NOMO-1 (cell line): ENCODE measurements around the gene IL15RA.
"Not testable (repeated sequence)": the region's sequence is repeated elsewhere in the genome, so short reads cannot be mapped to it uniquely, and the experiment has no call there.

Source experiments
- DNase-seq, 2 experiments: peaks; one replicate each; lab custom pipeline; 2025; ENCODE audit not compliant: unreplicated experiment in 2 of 2; lab: John Stamatoyannopoulos, UW

IL15RA gene

DNA sequence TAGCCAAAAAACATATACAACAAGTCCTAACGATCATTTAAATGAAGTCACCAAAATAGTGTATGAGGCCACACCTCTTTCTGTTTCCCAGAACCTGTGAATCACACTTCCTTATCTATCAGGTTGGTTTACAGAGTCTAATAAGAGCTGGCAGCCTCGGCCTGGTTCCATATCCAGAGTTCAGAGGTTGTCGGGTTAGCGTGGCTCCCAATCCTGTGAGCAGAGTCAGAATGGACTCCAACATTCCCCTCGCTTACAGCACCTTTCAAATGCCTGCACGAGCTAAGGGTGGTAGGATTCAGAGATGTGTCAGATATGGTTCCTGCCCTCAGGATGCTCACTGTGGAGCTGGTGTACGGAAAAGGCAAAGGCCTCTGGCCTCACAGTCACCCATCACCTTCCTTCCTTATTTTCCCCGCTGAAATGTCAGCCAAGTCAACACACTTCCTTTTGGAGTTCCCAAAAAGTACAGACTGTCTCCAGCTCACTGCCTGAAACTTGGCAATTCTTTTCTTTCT is 6.0 kb downstream of the IL15RA start:
- DNase-seq, result no peak

DNA sequence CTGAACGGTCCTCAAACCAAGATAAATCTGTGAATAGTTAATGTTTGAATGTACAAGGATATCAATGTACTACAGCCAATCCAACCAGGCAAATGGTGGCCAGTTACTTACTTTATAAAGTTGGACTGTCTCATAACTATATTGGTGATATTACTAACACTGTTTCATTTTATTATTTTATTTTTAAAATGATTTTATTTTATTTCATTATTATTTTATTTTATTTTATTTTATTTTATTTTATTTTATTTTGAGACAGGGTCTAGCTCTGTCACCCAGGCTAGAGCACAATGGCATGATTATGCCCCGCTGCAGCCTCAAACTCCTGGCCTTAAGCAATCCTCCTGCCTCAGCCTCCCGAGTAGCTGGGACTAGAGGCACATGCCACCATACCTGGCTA is 6.8 kb downstream of the IL15RA start:
- DNase-seq, result no peak

DNA sequence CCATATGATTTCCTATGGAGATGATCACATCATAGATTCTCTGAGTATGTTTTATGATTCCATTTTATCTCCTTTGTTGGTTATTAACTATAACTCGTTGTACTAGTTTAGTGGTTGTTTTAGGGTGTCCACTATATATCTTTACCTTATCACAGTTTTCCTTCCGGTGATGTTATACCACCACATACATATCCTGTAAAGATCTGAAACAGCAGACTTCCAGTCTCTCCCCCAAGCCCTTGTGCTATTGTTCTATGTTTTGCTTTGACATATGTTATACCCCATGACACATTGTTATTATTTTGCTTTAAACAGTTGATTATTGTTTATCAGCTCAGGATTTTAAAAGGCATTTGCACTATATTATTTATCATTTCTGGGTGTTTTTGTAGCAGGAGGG is 7.3 kb downstream of the IL15RA start:
- DNase-seq, result no peak

DNA sequence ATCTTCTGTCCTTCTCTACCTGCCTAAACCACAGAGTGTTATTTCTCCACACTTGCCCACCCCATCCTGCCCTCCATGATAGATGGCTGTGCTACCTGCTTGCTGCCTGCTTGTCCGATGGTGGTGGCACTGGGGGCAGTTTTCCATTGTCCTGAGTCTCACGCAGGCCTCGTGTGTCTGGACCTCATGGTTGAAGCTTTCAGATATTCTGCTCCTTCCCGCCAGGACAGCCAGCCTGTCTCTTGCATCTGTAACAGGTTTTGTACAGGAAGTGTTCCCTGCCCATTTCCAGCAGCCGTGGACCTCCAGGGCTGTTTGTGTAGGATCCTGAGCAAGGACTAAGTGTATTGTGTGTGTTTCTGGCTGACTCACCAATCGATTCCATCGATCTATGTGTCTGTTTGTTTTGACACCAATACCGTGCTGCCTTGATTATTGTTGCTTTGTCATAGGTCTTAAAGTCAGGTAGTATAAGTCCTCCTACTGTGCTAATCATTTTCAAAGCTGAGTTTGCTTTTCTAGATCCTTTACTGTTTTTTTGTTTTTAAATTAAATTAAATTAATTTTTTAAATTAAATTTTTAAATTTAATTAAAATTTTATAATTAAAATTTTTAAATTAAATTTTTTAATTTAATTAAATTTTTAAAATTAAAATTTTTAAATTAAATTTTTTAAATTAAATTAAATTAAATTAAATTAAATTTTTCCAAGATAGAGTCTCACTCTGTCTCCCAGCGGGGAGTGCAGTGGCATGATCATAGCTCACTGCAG is 8.5 kb downstream of the IL15RA start:
- DNase-seq, result no peak

DNA sequence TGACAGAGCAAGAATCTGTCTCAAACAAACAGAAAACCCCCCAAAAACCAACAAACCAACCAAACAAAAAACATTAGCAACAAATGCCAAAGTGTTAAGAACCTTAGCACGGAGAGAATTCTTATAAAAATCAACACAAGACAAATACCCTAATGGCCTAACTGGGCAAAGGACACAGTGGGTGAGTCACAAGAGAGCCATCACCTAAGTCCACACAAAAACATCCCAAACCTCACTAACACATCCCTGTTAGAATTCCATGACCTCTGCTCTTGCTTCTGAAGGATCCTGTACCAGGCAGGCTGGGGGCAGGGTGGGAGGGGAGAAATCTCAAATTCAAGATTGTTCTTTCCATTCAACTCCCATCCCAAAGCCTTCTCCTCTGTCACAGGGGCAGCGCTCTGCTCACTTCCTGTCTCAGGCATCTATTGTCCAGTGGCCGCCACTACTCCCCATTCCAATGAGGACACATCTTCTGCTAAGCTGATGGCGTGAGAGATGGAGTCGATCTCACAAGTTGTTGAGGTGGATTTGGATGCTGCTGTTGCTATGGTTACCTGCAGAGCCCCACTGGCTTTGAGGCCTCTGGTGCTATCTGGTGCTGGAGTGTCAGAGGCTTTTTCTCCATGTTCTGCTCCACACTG is 9.2 kb downstream of the IL15RA start:
- no peak for DNase-seq

DNA sequence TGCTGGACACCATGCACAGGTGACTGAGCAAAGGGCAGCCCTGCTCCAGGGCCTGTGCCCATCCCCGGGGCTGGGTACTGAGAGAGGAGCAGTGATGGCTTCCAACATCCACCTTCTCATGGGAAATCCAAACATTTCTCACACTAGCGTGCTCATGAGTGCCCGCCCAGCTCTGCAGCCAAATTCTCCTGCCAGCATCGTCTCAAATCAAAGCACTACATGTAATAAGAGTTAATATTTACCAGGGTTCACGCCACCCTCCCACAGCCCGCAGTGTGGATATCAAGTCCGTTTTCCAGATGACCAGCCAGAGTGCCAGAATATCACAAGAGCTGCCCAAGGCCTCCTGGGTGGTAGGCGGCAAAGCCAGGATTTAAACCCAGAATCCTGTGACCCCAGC is 12.1 kb downstream of the IL15RA start:
- no peak for DNase-seq

DNA sequence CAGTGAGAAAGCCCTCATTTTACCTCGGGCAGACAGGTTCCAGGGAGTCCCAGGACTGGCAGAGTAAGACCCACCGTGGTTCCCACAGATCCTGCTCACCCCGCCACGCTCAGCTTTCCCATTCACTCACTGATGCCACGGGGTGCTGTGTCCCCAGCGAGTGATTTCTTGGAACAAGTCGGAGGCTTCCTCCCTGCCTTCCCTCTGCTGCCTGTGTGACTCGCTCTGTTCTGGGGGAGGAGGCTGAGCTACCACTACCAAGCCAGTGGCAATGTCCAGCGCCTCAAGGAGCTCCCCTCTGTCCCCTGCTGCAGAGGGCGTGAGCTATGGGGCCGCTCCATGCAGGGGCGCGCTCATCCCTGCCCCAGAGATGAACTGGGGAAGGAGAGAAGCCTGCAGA is 12.6 kb downstream of the IL15RA start:
- no peak for DNase-seq

DNA sequence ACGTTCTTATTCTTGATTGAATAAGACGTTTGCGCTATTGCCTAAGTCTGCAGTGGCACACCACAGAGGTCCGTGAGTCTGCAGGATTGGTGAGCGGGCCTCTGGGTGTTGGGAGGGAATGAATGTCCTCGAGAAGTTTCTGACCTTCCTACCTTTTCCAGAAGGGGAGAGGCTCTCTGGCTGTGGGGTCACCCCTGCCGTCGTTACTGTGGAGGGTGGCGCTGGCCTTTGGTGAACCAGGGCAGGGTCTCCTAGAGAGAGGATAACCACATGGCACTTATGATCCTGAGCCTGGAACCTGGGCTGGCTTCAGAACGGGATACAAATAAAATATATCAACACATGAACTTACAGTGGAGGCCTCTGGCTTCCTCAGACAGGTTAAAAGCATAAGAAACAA is 13.8 kb downstream of the IL15RA start:
- DNase-seq, result no peak

DNA sequence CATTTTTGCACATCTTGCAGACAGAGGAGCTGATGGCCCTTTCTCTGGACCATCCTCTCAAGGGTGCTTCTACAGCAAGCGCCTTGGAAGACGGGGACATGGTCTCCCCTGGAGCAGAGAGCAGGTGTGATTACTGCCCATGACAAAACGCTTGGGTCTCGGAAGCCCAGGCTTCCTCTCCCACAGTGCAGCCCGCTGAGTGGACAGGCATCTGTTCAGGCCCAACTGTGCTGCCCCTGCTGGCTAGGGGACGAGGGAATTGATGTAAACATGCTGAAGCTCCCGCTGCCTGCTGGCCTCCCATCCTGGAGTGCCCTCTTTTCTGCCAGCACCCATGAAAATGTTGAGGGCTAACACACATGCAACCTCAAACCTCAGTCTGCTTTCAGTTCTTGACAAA is 14.3 kb downstream of the IL15RA start:
- no peak for DNase-seq

DNA sequence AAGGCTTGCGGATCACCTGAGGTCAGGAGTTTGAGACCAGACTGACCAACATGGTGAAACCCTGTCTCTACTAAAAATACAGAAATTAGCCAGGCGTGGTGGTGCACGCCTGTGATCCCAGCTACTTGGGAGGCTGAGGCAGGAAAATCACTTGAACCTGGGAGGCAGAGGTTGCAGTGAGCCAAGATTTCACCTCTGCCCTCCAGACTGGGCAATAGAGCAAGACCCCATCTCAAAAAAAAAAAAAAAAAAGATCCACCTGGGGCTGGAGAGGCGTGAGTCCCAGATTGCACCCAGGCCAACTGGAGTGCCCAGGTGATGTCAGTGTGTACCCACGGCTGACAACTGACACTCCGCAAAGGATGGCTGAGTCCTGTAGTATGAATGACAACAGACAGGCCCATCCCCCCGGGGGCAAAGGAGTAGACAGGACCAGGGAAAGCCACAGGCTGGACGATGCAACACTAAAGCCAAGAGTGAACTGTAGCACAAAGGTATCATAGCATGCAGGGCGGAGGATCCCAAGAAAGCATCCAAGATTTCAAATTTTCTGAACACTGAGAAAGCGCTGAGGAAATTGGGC is 14.9 kb downstream of the IL15RA start:
- not testable (repeated sequence) for DNase-seq

DNA sequence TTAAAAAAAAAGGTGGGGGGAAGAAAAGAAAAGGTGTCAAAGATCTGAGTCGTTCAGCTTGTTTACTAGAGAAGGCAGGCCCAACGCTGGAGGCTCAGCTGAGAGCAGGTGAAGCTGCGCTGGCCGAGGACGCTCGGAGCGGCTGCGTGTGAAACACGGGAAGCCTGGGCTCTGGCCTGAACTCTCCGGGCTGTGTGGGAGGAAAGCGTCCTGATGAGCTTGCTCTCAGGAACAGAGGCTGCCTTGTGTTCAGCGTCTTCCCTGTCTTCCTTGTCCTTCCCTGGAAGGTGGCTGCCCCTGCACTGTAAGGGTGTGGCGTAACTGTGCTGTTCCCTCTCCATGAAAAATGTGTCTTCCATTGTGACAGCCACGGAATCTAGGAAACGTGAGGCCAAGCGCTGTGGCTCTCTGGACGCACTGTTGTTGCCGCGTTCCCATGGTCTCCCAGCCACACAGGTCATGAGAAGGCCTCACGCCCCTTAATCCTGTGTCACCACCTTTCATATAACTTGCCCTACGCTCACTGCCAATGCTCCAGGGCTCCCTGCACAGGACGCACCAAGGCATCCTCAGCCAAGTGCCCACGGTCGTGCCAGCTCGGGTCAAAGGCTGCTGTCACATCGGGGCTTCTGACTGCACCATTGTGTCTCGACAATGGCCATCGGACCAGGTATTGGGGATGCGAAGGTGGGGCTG is 15.8 kb downstream of the IL15RA start:
- DNase-seq, result no peak

DNA sequence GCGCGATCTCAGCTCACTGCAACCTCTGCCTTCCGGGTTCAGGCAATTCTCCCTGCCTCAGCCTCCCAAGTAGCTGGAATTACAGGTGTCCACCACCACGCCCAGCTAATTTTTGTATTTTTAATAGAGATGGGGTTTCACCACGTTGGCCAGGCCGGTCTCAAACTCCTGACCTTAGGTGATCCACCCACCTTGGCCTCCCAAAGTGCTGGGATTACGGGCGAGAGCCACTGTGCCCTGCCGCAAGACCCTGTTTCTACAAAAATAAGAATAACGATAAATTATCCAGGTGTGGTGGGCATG is 16.4 kb downstream of the IL15RA start:
- DNase-seq, result not testable (repeated sequence)

DNA sequence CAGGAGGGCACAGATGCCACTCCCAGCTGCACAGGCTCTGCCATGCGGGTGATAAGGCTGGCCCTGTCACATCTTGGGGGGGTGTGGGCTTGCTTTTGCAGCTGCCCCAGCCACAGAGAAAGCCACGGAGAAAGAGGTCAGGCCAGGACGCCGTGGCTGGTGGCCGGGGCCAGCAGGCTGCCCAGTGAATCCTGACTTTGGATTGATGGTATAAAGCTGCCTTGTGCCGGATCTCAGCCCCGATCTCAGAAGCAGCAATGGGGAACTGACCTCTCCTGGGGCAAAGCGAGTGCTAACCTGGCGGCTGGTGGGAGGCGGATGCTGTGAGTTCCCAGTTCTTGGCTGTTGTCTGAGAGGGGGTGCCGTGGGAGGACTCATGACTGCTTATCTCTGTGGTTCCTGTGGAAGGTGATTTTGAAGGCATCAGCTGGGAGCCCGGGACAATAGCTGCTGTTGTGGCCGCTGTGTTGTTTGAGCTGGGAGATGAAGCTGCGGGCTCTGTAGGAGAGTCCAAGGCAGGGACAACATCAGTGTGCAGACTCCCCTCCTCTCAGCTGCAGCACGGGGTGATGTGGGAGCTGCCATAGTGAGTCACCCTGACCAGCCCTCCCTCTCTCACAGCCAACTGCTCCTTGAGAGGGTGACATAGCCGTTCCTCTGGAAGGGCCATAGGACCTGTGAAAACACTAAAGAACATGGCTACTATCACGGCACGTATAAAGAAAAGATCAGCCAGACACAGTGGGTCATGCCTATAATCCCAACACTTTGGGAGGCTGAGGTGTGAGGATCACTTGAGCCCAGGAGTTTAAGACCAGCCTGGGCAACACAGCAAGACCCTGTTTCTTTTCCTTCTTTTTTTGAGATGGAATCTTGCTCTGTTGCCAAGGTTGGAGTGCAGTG is 17.0 kb downstream of the IL15RA start:
- no peak for DNase-seq

DNA sequence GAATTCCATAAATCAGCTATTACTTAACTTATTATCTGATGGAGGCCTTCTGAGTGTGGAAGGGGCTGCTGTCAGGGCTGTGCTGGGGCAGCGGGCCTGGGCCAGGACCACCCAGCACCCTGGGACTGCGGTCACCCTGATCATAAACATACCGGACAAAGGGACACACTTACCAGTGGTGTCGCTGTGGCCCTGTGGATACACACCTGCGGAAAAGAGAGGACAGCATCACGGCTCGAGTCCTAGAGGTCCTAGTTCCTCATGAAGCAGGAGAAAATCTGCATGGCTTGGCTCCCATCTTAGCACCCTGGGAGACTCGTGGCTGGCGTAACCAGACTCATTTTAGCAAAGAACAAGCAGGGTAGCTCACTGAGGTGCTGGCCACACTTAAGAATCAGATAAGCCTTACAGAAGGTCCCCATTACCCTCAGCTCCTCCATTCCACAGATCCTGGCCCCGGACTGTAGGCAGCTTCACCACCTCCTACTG is 17.7 kb downstream of the IL15RA start:
- no peak for DNase-seq

DNA sequence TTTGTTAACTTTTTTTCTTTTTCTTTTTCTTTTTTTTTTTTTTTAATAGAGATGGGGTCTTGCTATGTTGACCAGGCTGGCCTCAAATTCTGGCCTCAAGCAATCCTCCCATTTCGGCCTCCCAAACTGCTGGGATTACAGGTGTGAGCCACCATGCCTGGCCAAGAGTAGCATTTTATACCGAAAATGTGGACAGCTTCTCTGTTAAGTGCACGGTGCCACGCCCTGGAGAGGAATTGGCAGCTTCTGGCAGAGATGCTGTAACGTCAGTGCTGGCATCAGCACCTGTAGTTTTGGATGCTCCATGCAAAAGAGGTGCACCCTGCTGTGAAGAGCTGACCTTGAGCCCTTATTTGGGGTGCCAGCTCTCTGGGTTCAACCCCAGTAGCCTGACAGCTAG is 18.2 kb downstream of the IL15RA start:
- DNase-seq, result no peak

DNA sequence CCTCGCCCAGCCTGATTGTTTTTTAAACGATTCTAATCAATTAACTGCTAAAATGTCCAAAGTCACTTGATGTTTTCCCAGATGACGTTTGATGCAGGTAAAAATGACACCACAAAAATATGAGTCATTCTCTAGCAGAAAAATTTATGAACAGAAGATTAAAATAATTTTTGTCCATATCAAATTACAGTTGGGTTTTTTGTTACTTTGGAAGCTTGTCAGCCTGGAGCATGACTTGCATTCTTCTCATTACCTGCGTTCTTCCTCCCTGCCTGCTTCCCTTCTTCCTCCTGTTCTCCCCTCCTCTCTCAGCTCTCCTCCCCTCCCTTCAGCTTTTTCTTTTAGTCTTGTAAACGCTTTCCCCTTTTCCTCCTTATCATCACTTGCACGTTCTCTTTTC is 18.7 kb downstream of the IL15RA start:
- no peak for DNase-seq

DNA sequence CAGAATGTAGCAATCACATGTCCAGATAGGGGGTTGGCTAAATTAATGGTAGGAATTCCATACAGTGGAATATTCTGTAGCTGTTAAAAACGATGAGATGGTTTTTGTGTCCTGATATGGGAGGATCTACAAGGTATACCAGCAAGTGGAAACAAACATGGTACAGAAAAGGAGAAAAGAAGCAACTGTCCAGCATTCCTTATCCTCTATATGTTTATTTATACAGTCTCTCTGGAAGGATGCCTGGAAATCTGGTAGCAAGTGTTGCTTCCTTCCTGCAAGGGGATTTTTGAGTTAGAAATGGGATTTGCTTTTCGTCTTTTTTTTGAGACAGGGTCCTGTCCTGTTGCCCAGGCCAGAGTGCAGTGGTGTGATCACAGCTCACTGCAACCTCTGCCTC is 19.3 kb downstream of the IL15RA start:
- DNase-seq, result no peak

DNA sequence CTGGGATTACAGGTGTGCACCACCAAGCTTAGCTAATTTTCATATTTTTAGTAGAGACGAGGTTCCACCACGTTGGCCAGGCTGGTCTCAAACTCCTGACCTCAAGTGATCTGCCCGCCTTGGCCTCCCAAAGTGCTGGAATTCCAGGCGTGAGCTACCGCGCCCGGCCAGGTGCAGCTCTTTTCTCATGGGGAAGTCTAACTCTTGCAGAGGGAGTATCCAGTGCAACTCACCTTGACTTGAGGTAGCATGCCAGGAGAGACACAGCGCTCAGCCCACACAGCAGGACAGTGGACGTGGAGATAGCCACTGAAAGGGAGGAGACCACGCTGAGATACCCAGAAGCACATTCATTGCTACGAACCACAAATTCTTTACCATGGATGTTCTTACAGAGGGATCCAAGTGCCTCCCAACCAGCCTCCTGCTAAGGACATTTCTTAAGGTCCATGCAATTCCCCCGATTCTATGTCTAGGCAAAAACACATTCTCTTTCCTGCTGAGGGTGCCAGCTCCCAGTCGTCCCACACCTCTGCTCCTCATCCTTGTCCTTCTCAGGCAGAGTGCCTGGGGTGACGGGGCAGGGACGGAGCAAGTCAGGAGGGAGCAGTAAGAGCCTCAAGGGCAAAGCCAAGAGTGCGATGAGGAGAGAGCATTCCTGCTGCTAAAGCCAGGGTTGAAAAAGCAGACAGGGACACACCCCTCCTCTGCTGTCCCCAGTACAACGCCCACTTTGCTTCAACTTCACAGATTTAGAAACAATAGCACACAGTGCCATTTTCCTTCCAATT is 21.0 kb downstream of the IL15RA start:
- no peak for DNase-seq

DNA sequence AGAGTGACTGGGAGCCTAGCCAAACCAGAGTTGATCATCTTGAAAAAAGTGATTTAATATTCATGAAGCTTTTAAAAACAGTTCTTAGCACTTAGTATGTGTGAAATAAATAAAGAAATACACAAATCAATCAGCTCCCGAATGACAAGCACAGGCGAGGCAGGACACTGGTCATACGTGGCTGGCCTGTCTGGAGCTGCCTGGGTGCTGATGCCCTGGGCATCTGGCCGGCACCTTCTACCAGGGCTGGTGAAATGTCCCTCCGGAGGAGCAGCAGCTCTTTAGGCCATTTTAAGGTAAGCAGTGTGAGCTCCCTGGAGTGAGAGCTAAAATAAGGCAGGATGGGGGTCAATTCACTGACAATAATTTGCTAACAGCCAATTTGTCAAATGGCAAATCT is 23.7 kb downstream of the IL15RA start:
- DNase-seq, result no peak
